GM10266 (cell line): ENCODE results near the gene MINDY4.

Source experiments
- DNase-seq: peaks from one replicate; pipeline ENCODE4 v3.0.0; 2012; ENCODE audit errors: extremely low spot score
- CTCF ChIP-seq: IDR thresholded peaks from 2 replicates; pipeline ENCODE4 v1.5.1; 2012; ENCODE audit warnings: mild to moderate bottlenecking, low read depth; ENCODE audit not compliant: control insufficient read depth, insufficient read depth; ENCODE audit errors: missing control alignments

MINDY4 gene

GRCh38 chr7:30734497-30734896, 36.7 kb upstream of the MINDY4 start:
- no peak for DNase-seq
- no peak for TF ChIP-seq CTCF

GRCh38 chr7:30735631-30736030, 35.6 kb upstream of the MINDY4 start:
- DNase-seq = no peak
- TF ChIP-seq CTCF = no peak

GRCh38 chr7:30736291-30736690, 34.9 kb upstream of the MINDY4 start:
- DNase-seq = no peak
- TF ChIP-seq CTCF = no peak

GRCh38 chr7:30738026-30738915, 32.9 kb upstream of the MINDY4 start:
- TF ChIP-seq CTCF = no peak
- DNase-seq = no peak

- TF ChIP-seq CTCF = no peak
- no peak for DNase-seq
Measured at GRCh38 chr7:30739691-30740090, 31.5 kb upstream of the MINDY4 start.

GRCh38 chr7:30740417-30741181, 30.6 kb upstream of the MINDY4 start:
- peak; percentile 81 for DNase-seq

More at GRCh38 chr7:30740417-30741181, 30.6 kb upstream of the MINDY4 start:
- peak; percentile 99 for TF ChIP-seq CTCF
